Stimulated activated naive CD8-positive, alpha-beta T cell treated with anti-CD3 and anti-CD28 coated beads, Interleukin-15, amount 100 ng/mL, for 72 hours (primary cell): ENCODE data around the gene PRDX6.
"Not testable (repeated sequence)": the region's sequence is repeated elsewhere in the genome, so short reads cannot be mapped to it uniquely, and the experiment has no call there.

Experiments
- ATAC-seq: fragments of 150-1000 bp; cut with Tn5 transposase; 2 replicates; pipeline ENCODE4 v1.10.0; 2021; ENCODE audit warnings: mild to moderate bottlenecking, moderate library complexity
- DNase-seq, 2 donors: peaks; one replicate each; pipeline ENCODE4 v3.0.0; 2021 to 2022
- H3K27ac Mint-ChIP-seq, 2 donors: one replicate each; pipeline ENCODE4 v1.8.0; 2022; ENCODE audit warnings: mild to moderate bottlenecking in 2 of 2, mixed read lengths in 2 of 2, moderate library complexity in 2 of 2
- H3K27me3 Mint-ChIP-seq: one replicate; pipeline ENCODE4 v1.8.0; 2022; ENCODE audit warnings: mixed read lengths
- H3K4me1 Mint-ChIP-seq: one replicate; pipeline ENCODE4 v1.8.0; 2022; ENCODE audit warnings: mild to moderate bottlenecking, mixed read lengths
- H3K4me3 Mint-ChIP-seq, 2 donors: one replicate each; pipeline ENCODE4 v1.8.0; 2022; ENCODE audit warnings: mild to moderate bottlenecking in 2 of 2, mixed read lengths in 2 of 2, moderate library complexity in 1 of 2
- H3K9me3 Mint-ChIP-seq, 2 donors: one replicate each; pipeline ENCODE4 v1.8.0; 2022; ENCODE audit warnings: mixed read lengths in 2 of 2

The PRDX6 gene

DNA sequence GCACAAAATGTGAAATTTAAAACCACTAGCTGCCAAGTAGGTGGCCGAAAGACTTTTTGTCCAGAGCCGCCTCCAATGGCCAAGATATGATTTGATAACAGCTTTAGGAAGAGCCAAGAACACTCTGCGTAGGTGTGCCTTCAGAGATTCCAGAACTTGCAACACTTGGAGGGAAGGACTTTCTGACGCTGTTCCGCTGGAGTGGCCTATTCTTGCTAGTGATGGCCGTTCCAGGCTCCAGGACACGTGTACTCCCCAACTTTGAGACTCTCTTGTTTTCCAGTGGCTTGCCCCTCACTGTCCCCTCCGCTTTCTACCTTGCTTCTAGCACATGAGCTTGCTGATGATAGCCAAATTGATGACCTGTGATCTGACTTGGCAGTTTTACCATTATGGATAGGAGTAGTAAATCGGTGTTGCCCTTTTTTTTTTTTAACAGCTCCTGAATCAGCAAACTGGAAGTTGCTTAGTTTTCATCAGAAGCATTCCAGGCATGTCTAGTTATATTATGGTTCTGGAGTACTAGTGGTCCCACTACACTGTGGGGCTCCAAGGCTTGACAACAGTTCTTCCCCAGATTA, 1.0 kb downstream of the PRDX6 start:
- ATAC-seq (no peak), DNase-seq (peak in 1 of 2 donors; percentile 13)
- H3K27me3 Mint-ChIP-seq, result no peaks in the 10 kb centered on the region

GRCh38 chr1:173479649-173480048, 2.5 kb downstream of the PRDX6 start:
- no peak for ATAC-seq
- no peak overlapping the region for H3K27ac Mint-ChIP-seq
- peak overlapping the region in 1 of 2 donors; percentile 46 for H3K4me3 Mint-ChIP-seq
- DNase-seq, result no peak
- peaks cover 52% of the 10 kb centered on the region for H3K4me1 Mint-ChIP-seq
- no peaks in the 10 kb centered on the region for H3K27me3 Mint-ChIP-seq
- no peaks in the 10 kb centered on the region for H3K9me3 Mint-ChIP-seq

More for the DNA sequence above, 1.0 kb downstream of the PRDX6 start:
- peaks cover 66% of the 10 kb centered on the region for H3K4me1 Mint-ChIP-seq
- H3K9me3 Mint-ChIP-seq, result no peaks in the 10 kb centered on the region
- peak overlapping the region; percentile 90 to 95 for H3K4me3 Mint-ChIP-seq
- H3K27ac Mint-ChIP-seq, result peak overlapping the region; percentile 90 to 97

DNA sequence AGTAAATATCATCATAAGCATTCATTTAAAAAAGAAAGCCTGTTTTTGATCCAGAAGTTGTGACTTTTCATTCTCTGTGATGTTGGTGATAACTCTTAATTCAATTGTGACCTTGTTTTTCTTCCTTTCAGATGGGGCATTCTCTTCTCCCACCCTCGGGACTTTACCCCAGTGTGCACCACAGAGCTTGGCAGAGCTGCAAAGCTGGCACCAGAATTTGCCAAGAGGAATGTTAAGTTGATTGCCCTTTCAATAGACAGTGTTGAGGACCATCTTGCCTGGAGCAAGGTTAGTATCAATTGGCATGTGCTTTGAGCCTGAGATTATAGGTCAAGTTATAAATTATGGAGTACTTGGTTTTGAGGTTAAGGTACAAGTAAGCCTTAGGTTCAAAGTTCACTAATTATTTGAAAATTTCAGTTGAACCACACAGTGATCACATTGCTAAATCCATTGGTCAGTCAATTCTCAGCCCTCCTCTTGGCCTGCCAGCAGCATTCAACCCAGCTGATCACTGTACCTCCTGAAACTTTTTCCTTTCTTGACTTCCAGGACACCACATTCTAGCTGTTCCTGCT, 4.1 kb downstream of the PRDX6 start:
- peaks cover 36% of the 10 kb centered on the region for H3K4me1 Mint-ChIP-seq
- H3K4me3 Mint-ChIP-seq, result no peak overlapping the region
- DNase-seq, result no peak
- no peaks in the 10 kb centered on the region for H3K27me3 Mint-ChIP-seq
- no peak for ATAC-seq
- no peaks in the 10 kb centered on the region for H3K9me3 Mint-ChIP-seq
- H3K27ac Mint-ChIP-seq, result no peak overlapping the region

GRCh38 chr1:173482683-173483082, 5.5 kb downstream of the PRDX6 start:
- ATAC-seq, result no peak
- no peak for DNase-seq
- Mint-ChIP-seq H3K4me1 (peaks cover 36% of the 10 kb centered on the region), H3K4me3 (no peak overlapping the region), H3K27me3 (no peaks in the 10 kb centered on the region), H3K9me3 (no peaks in the 10 kb centered on the region), H3K27ac (no peak overlapping the region)

DNA sequence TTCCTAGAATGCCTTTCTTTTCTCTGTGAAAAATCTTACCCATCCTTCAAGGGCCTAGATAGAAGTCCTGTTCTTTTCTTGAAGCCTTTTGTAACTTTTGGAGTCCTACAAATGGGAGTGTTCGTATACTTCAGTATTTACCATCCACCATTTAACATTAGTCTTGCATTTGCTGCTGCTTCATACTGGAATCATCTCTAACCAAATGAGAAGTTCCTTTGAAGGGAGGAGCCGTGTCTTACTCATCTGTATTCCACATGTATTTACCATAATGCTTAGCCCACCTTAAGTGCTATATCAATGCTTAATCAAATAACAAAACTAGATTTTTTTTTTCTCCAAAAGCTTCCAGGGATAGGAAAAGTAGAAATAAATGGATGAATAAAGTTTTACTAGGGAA, 7.1 kb downstream of the PRDX6 start:
- H3K9me3 Mint-ChIP-seq, result no peaks in the 10 kb centered on the region
- no peak for ATAC-seq
- DNase-seq, result no peak
- H3K27me3 Mint-ChIP-seq, result no peaks in the 10 kb centered on the region
- H3K4me3 Mint-ChIP-seq, result no peak overlapping the region
- H3K27ac Mint-ChIP-seq, result no peak overlapping the region
- H3K4me1 Mint-ChIP-seq, result peaks cover 22% of the 10 kb centered on the region

DNA sequence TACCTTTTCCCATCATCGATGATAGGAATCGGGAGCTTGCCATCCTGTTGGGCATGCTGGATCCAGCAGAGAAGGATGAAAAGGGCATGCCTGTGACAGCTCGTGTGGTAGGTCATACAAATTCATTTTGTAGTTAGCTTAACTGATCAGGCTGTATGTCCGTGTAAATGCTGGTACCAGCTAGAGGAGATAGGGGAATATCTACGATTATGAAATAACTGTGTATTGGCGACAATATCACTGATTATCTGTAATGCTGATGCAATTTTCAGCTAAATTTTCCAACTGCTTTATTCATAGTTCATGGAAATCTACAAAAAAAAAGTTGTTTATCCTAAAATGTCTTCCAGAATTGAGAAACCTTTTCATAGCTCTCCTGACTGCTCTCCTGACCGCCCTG, 8.3 kb downstream of the PRDX6 start:
- DNase-seq, result no peak
- Mint-ChIP-seq H3K4me1 (peaks cover 11% of the 10 kb centered on the region), H3K4me3 (no peak overlapping the region), H3K9me3 (no peaks in the 10 kb centered on the region), H3K27me3 (no peaks in the 10 kb centered on the region), H3K27ac (no peak overlapping the region)
- ATAC-seq, result no peak

DNA sequence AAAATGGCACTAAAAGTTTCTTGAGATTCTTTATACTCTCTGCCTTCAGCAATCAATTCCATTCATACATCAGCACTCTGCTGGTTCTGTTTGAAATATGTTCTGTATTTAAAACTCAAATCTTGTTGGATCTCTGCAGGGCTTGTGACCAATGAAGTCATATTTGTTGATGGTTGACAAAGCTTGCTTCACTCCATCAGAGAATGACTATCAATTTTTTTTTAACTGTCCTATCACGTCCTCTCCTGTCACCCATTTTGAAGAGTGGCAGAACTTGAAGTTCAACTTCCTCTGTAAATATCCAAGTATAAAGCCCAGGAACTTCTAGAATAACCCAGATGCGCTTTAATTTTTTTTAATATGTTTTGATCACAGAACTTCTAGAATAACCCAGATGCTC, 10.9 kb downstream of the PRDX6 start:
- Mint-ChIP-seq H3K4me3 (no peak overlapping the region), H3K27me3 (no peaks in the 10 kb centered on the region), H3K4me1 (no peaks in the 10 kb centered on the region), H3K9me3 (peaks cover 0 to 2% of the 10 kb centered on the region in 2 donors), H3K27ac (no peak overlapping the region)
- DNase-seq, result no peak
- no peak for ATAC-seq

DNA sequence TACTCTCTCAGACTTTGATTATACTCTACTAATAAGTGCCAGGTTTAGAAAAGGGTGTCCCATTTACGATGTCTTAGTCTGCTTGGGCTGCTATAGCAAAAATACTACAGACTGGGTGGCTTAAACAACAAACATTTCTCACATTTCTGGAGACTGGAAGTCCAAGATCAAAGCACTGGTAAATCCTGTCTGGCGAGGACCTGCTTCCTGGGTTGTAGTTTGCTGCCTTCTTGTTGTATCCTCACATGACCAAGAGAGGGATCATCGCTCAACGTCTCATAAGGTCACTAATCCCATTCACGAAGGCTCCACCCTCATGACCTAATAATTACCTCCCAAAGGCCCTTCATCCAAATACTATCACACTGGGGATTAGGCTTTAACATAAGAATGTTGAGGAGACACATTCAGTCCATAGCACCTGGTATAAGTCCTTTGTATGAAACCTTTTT, 12.0 kb downstream of the PRDX6 start:
- Mint-ChIP-seq H3K4me3 (no peak overlapping the region), H3K4me1 (no peaks in the 10 kb centered on the region), H3K27me3 (no peaks in the 10 kb centered on the region), H3K27ac (peak overlapping the region in 1 of 2 donors; percentile 26), H3K9me3 (peaks cover 0 to 12% of the 10 kb centered on the region in 2 donors)
- DNase-seq (no peak), ATAC-seq (no peak)

DNA sequence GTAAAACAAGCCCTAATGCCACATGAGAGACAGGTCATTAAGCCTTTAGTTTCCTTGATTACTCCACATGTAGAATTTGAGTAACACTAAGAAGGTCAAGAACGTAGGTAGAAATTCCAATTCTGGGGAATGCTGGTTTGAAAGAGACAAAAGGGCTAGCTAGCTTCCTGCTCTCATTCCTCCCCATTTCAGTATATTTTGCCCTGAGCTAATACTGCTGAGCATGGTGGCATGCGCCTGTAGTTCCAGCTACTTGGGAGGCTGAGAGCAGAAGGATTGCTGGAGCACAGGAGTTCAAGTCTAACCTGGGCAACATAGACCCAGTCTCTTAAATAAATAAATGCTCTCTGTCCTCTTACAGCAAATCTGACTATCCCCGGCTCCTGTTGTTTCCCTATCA, 12.8 kb downstream of the PRDX6 start:
- H3K27ac Mint-ChIP-seq, result no peak overlapping the region
- peaks cover 0 to 12% of the 10 kb centered on the region in 2 donors for H3K9me3 Mint-ChIP-seq
- H3K4me1 Mint-ChIP-seq, result no peaks in the 10 kb centered on the region
- H3K4me3 Mint-ChIP-seq, result no peak overlapping the region
- no peak for ATAC-seq
- no peak for DNase-seq
- H3K27me3 Mint-ChIP-seq, result no peaks in the 10 kb centered on the region

DNA sequence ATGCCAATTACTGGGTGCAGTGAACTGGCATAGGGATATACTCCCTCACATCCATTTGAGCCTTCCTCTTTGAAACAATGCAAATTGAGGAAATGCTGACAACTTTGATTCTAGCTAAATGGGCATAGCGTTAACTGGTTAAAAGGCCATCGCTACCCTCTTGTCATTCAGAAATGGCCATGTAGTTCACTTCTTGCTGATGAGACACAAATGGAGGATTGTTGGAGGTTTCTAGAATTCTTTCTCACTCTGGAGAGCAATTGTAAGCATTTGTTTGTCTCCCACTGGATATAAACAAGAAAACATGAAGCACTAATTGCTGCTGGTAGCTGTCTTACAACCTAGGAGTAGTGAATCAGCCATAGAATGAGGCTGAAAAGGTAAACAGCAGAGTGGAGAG, 14.4 kb downstream of the PRDX6 start:
- DNase-seq (no peak), ATAC-seq (no peak)
- Mint-ChIP-seq H3K9me3 (peaks cover under 1 to 13% of the 10 kb centered on the region in 2 donors), H3K27me3 (no peaks in the 10 kb centered on the region), H3K4me3 (no peak overlapping the region), H3K27ac (no peak overlapping the region), H3K4me1 (no peaks in the 10 kb centered on the region)

- H3K9me3 Mint-ChIP-seq, result peaks cover 9 to 20% of the 10 kb centered on the region in 2 donors
- not testable (repeated sequence) for H3K4me1 Mint-ChIP-seq, DNase-seq, H3K27me3 Mint-ChIP-seq, ATAC-seq, H3K27ac Mint-ChIP-seq, H3K4me3 Mint-ChIP-seq
Observed at GRCh38 chr1:173493125-173493524, 16.0 kb downstream of the PRDX6 start.

DNA sequence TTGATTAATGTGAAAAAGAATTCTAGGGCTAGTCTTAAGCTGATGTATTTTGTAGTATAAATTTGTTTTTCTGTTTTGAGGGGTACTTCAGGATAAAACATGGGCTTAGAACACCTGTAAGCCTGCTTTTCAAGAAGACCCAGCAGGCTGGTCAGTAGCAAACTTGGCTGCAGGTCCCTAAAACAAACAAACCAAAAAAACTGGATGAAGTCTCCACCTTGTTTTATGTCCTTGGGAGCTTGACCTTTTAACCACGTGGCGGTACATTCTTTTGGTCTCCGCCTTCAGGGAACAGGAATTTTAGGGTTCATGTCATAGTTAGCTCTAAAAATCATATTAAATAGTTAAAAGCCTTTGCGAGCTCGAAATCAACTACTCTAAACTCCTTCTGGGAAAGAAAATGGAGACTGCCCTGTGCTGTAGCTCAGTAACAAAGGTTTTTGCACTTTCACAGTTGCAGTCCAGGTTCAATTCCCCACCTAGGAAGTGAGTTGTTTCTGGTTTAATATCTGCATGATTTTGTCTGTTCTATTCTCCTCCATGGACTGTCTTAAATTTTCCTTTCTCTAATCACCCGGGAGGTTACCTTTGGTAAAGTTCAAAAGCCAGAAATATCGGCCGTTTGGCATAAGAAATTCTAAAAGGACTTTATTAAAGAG, 18.6 kb downstream of the PRDX6 start:
- H3K4me3 Mint-ChIP-seq, result no peak overlapping the region
- no peak overlapping the region for H3K27ac Mint-ChIP-seq
- ATAC-seq, result no peak
- no peaks in the 10 kb centered on the region for H3K4me1 Mint-ChIP-seq
- DNase-seq, result no peak
- no peaks in the 10 kb centered on the region for H3K27me3 Mint-ChIP-seq
- peaks cover 9 to 20% of the 10 kb centered on the region in 2 donors for H3K9me3 Mint-ChIP-seq

GRCh38 chr1:173496757-173497320, 19.7 kb downstream of the PRDX6 start:
- Mint-ChIP-seq H3K9me3 (peaks cover 9 to 20% of the 10 kb centered on the region in 2 donors), H3K27me3 (no peaks in the 10 kb centered on the region), H3K27ac (no peak overlapping the region), H3K4me1 (no peaks in the 10 kb centered on the region), H3K4me3 (no peak overlapping the region)
- DNase-seq (no peak), ATAC-seq (no peak)

DNA sequence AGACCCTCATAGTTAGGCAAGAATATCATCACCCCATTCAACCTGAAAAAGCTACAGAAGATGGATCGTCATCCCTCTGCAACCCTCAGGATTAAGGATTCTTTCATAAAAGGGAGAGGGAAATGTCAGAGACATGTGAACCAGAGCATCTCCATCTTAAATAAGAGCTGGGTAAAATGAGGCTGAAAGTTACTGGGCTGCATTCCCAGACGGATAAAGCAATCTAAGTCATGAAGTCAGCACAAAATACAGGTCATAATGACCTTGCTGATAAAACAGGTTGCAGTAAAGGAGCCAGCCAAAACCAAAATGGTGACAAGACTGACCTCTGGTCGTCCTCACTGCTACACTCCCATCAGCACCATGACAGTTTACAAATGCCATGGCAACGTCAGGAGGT, 22.6 kb downstream of the PRDX6 start:
- no peak for ATAC-seq
- no peak for DNase-seq
- peaks cover 9% of the 10 kb centered on the region in 2 donors for H3K9me3 Mint-ChIP-seq
- H3K4me1 Mint-ChIP-seq, result no peaks in the 10 kb centered on the region
- no peak overlapping the region for H3K27ac Mint-ChIP-seq
- no peak overlapping the region for H3K4me3 Mint-ChIP-seq
- H3K27me3 Mint-ChIP-seq, result no peaks in the 10 kb centered on the region

DNA sequence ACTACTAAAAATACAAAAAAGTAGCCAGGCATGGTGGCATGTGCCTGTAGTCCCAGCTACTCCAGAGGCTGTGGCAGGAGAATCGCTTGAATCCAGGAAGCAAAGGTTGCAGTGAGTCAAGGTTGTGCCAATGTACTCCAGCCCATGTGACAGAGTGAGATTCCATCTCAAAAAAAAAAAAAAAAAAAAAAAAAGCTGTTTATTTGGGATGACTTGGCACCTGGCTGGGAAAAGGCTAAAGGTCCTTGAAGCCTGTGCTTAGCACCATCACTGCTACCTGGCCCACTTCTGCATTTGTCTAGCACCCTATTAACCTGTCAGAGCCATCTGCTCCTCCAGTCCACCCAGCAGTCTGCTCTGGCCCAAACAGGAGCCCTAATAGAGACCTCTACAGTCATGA, 25.0 kb downstream of the PRDX6 start:
- Mint-ChIP-seq H3K27ac (no peak overlapping the region), H3K4me1 (no peaks in the 10 kb centered on the region), H3K27me3 (no peaks in the 10 kb centered on the region), H3K9me3 (peaks cover 2 to 3% of the 10 kb centered on the region in 2 donors), H3K4me3 (no peak overlapping the region)
- DNase-seq (no peak), ATAC-seq (no peak)

DNA sequence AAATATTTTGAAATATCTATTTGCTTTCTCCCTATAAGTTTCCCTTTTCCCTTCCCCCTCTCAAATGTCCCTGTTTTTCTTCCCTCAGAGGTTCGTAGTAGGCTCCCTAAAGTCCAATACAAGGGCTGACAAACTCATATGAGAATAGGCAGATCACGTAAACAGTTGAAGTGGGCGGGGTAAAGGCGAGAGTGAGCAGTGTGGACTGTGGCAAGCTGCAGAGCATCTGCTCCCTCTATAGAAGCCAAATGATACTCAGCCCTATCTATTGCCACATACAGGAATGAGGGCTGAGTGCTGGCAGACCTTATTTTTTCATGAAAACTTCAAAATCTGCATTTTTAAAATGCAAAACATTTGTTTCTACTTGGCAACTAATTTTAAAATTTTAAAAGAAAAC, 26.3 kb downstream of the PRDX6 start:
- Mint-ChIP-seq H3K27ac (no peak overlapping the region), H3K4me3 (no peak overlapping the region), H3K27me3 (no peaks in the 10 kb centered on the region), H3K9me3 (no peaks in the 10 kb centered on the region), H3K4me1 (no peaks in the 10 kb centered on the region)
- ATAC-seq, result no peak
- DNase-seq, result no peak
